GM12878 (cell line): ENCODE results near the gene DCAF4. TPM values are rescaled to one million over a fixed set of nuclear protein-coding genes. Genes with fewer than 3 reads are reported as not detected.
"Not testable (repeated sequence)": the region's sequence is repeated elsewhere in the genome, so short reads cannot be mapped to it uniquely, and the experiment has no call there.

Experiments
- ATAC-seq: fragments of 200-7000 bp; cut with Tn5 transposase; 3 replicates; pipeline ENCODE4 v1.9.1; 2020; ENCODE audit warnings: mild to moderate bottlenecking, moderate library complexity
- BruUV-seq: library from RNA; stranded (reverse); fragments of 400-500 nt; replicated peaks from 2 replicates; lab custom pipeline; 2021; lab: Mats Ljungman, UMichigan
- CTCF ChIA-PET: fragments of 300-600 bp; sonication (Branson Sonifier 250); formaldehyde crosslinking; extraction: SDS; loops from one replicate; lab custom pipeline; 2021; ENCODE audit warnings: inconsistent platforms; lab: Yijun Ruan, JAX
- POLR2A ChIA-PET: fragments of 350-600 bp; formaldehyde crosslinking; extraction: SDS; loops from one replicate; lab custom pipeline; 2021; ENCODE audit warnings: inconsistent platforms; lab: Charles Lee
- RAD21 ChIA-PET: fragments of 300-600 bp; sonication (Branson Sonifier 250); formaldehyde crosslinking; loops from one replicate; lab custom pipeline; 2023; ENCODE audit warnings: antibody characterized with exemption; ENCODE audit not compliant: unreplicated experiment; lab: Charles Lee
- SMC1A ChIA-PET: fragments of 300-600 bp; sonication (Branson Sonifier 250); formaldehyde crosslinking; loops from one replicate; lab custom pipeline; 2023; ENCODE audit not compliant: unreplicated experiment, uncharacterized antibody; lab: Charles Lee
- DNase-seq: peaks from one replicate; pipeline ENCODE4 v3.0.0-alpha.2; 2011; ENCODE audit warnings: low read depth, low spot score
- FAIRE-seq: peaks from 3 replicates; lab custom pipeline; 2011; peaks lifted over from hg19 to GRCh38; lab: Jason Lieb, UNC
- H2AFZ ChIP-seq: 2 replicates; pipeline ENCODE4 v1.6.0; 2011; ENCODE audit warnings: low read depth, low read length, control low read depth; ENCODE audit not compliant: control insufficient read depth
- H3K27ac ChIP-seq: 2 replicates; pipeline ENCODE4 v1.5.1; 2011; ENCODE audit warnings: control low read depth; ENCODE audit not compliant: control insufficient read depth, insufficient read depth
- H3K27me3 ChIP-seq, 2 experiments: replicated peaks in 1 of 2; 2 replicates each; pipeline versions ENCODE4 v1.6.0 to v1.6.1; 2011; ENCODE audit warnings: low read length in 1 of 2; ENCODE audit not compliant: control insufficient read depth in 2 of 2, insufficient read depth in 2 of 2
- H3K36me3 ChIP-seq, 2 experiments: 2 replicates each; pipeline ENCODE4 v1.5.1; 2011; ENCODE audit warnings: low read length in 1 of 2; ENCODE audit not compliant: control insufficient read depth in 2 of 2, insufficient read depth in 2 of 2
- H3K4me1 ChIP-seq: 2 replicates; pipeline ENCODE4 v1.6.1; 2011; ENCODE audit warnings: mild to moderate bottlenecking, low read length, moderate library complexity, mixed read lengths; ENCODE audit not compliant: control insufficient read depth, insufficient read depth
- H3K4me2 ChIP-seq: 2 replicates; pipeline ENCODE4 v1.6.0; 2011; ENCODE audit warnings: control low read depth; ENCODE audit not compliant: control insufficient read depth, insufficient read depth
- H3K4me3 ChIP-seq: fragments of 200-600 bp; sonication (generic); 2 replicates; pipeline ENCODE4 v1.5.1; 2016
- H3K79me2 ChIP-seq: 2 replicates; pipeline ENCODE4 v1.6.0; 2011; ENCODE audit warnings: low read length; ENCODE audit not compliant: control insufficient read depth, insufficient read depth
- H3K9ac ChIP-seq: 2 replicates; pipeline ENCODE4 v1.8.0; 2011; ENCODE audit warnings: low read length, control low read depth, mixed read lengths; ENCODE audit not compliant: control insufficient read depth, insufficient read depth
- H3K9me3 ChIP-seq: replicated peaks from 3 replicates; pipeline ENCODE4 v1.5.1; 2011; ENCODE audit warnings: mild to moderate bottlenecking, low read length; ENCODE audit not compliant: control insufficient read depth, insufficient read depth
- H4K20me1 ChIP-seq: 2 replicates; pipeline ENCODE4 v1.6.0; 2011; ENCODE audit not compliant: control insufficient read depth, insufficient read depth
- ZBTB4 ChIP-seq: fragments of 450-650 bp; formaldehyde crosslinking; IDR thresholded peaks from 2 replicates; pipeline ENCODE4 v1.4.0; 2022; ENCODE audit warnings: mild to moderate bottlenecking, moderate library complexity
- ZZZ3 ChIP-seq: IDR thresholded peaks from 2 replicates; pipeline ENCODE4 v1.6.1; 2011; ENCODE audit warnings: low read depth; ENCODE audit not compliant: control insufficient read depth, insufficient read length
- WGBS: methylation state at CpG from one replicate; pipeline ENCODE4 v1.1.6; 2016; ENCODE audit warnings: low lambda C conversion rate; ENCODE audit not compliant: insufficient replicate concordance, insufficient coverage; ENCODE audit errors: missing lambda C conversion rate; 5-methylcytosine and 5-hydroxymethylcytosine counted together
- in situ Hi-C: fragments of 300-500 bp; cut with MboI; formaldehyde crosslinking; loops from 9 replicates; pipeline ENCODE4 v1.14.3; 2018; ENCODE audit warnings: mixed read lengths
- intact Hi-C: fragments of 100-400 bp; cut with micrococcal nuclease; formaldehyde crosslinking; loops from one replicate; pipeline ENCODE4 v1.14.2; 2022; ENCODE audit not compliant: unreplicated experiment
- polyA plus RNA-seq, 11 experiments: library from polyadenylated mRNA; depleted of rRNA in 4 of 11; unstranded in 6 of 11; stranded (reverse) in 5 of 11; fragments of >200 nt; fragmentation: Nextera tagmentation in 4 of 11; fragmentation: Illumina TruSeq in 1 of 11; extraction: Ambion mirVana in 4 of 11; extraction: Trizol in 1 of 11; gene quantifications; 1 replicate in 1 of 11; 2 replicates in 10 of 11; pipeline versions ENCODE4 v1.2.1 to v1.2.3, GENCODE V29; 2011 to 2016; ENCODE audit warnings: inconsistent platforms in 2 of 11, missing spikeins in 2 of 11, low read depth in 1 of 11
- total RNA-seq, 4 experiments: library from RNA; depleted of rRNA in 3 of 4; stranded (reverse); fragments of >200 nt in 3 of 4; fragmentation: Illumina TruSeq in 1 of 4; extraction: Trizol in 1 of 4; gene quantifications; 2 replicates each; pipeline versions ENCODE4 v1.2.1 to v1.2.3, GENCODE V29; 2013 to 2021

DCAF4 gene
- total and polyA plus RNA-seq, 10 of the 15 experiments (the other 5 are each of a cell fraction or from before 2014, with no cell fraction given) = 2.6 to 51.1 (median 21.0) TPM

- BruUV-seq = no TSS peak
Observed at GRCh38 chr14:72958548-72958947, 32.3 kb downstream of the DCAF4 start.

GRCh38 chr14:72961016-72961415 lies 34.8 kb downstream of the DCAF4 start:
- FAIRE-seq, SMC1A ChIA-PET, H4K20me1 ChIP-seq, DNase-seq, H3K27me3 ChIP-seq, BruUV-seq, H2AFZ ChIP-seq, H3K27ac ChIP-seq, H3K4me1 ChIP-seq, H3K9ac ChIP-seq, POLR2A ChIA-PET, H3K4me3 ChIP-seq, H3K9me3 ChIP-seq, ATAC-seq, H3K4me2 ChIP-seq, RAD21 ChIA-PET, in situ Hi-C loops, intact Hi-C loops, H3K79me2 ChIP-seq: not testable (repeated sequence)
- WGBS = 98% methylated on average over 4 of the region's 4 CpGs
- H3K36me3 ChIP-seq = peaks cover 5 to 19% of the 10 kb centered on the region in 2 experiments
- CTCF ChIA-PET = interaction anchor here (0.7 kb wide), 1 partner anchor 230 kb away, joined by 3 read pairs; no protein-coding TSS in a partner anchor

More at GRCh38 chr14:72958548-72958947, 32.3 kb downstream of the DCAF4 start:
- no peak for TF ChIP-seq ZBTB4 (CRISPR knock-in tag)
- no peak for TF ChIP-seq ZZZ3
- Histone ChIP-seq H3K9ac (no peak overlapping the region), H3K4me3 (no peak overlapping the region), H3K36me3 (peaks cover 5 to 21% of the 10 kb centered on the region in 2 experiments), H3K4me2 (no peak overlapping the region), H3K9me3 (no peaks in the 10 kb centered on the region), H4K20me1 (no peaks in the 10 kb centered on the region), H3K4me1 (no peaks in the 10 kb centered on the region; the same call in 1 of the 2 replicates), H3K27me3 (no peaks in the 10 kb centered on the region), H2AFZ (no peak overlapping the region), H3K27ac (no peak overlapping the region), H3K79me2 (no peaks in the 10 kb centered on the region)
- FAIRE-seq = no peak
- ChIA-PET RAD21 (no interaction called here), CTCF (interaction anchor here (1.4 to 1.6 kb wide), 2 partner anchors 10 to 445 kb away, joined by 4 to 7 read pairs; no protein-coding TSS in a partner anchor), SMC1A (no interaction called here), POLR2A (no interaction called here)
- in situ Hi-C loops (no loop called here), intact Hi-C loops (no loop called here)
- ATAC-seq = no peak
- DNase-seq = no peak
- WGBS = 96% methylated on average over 15 of the region's 15 CpGs
